Neural progenitor cell (in vitro differentiated cells): ENCODE measurements around the gene SFPQ. TPM values are rescaled to one million over a fixed set of nuclear protein-coding genes. Genes with fewer than 3 reads are reported as not detected.

Experiments
- DNase-seq: peaks from one replicate; pipeline ENCODE4 v3.0.0-alpha.2; 2016; ENCODE audit warnings: low spot score
- H2AFZ ChIP-seq: fragments of 200-600 bp; sonication (generic); replicated peaks from 2 replicates; pipeline ENCODE4 v1.6.1; 2016; ENCODE audit warnings: antibody characterized with exemption
- H3F3A ChIP-seq: fragments of 200-600 bp; sonication (generic); 2 replicates; pipeline ENCODE4 v1.6.1; 2016; ENCODE audit warnings: antibody characterized with exemption, low read depth
- H3K27ac ChIP-seq: fragments of 200-600 bp; sonication (generic); 2 replicates; pipeline ENCODE4 v1.5.1; 2016; ENCODE audit warnings: mild to moderate bottlenecking
- H3K27me3 ChIP-seq: fragments of 200-600 bp; sonication (generic); 2 replicates; pipeline ENCODE4 v1.6.1; 2016; ENCODE audit warnings: mild to moderate bottlenecking, moderate library complexity
- H3K36me3 ChIP-seq: fragments of 200-600 bp; sonication (generic); 2 replicates; pipeline ENCODE4 v1.5.1; 2016
- H3K4me1 ChIP-seq: fragments of 200-600 bp; sonication (generic); 2 replicates; pipeline ENCODE4 v1.6.1; 2016; ENCODE audit warnings: mixed run types
- H3K4me2 ChIP-seq: fragments of 200-600 bp; sonication (generic); 2 replicates; pipeline ENCODE4 v1.6.1; 2016
- H3K4me3 ChIP-seq: fragments of 200-600 bp; sonication (generic); 2 replicates; pipeline ENCODE4 v1.5.1; 2016
- H3K79me2 ChIP-seq: fragments of 200-600 bp; sonication (generic); 2 replicates; pipeline ENCODE4 v1.6.1; 2016; ENCODE audit warnings: low read depth
- H3K9ac ChIP-seq: fragments of 200-600 bp; sonication (generic); 2 replicates; pipeline ENCODE4 v1.6.1; 2016
- H3K9me3 ChIP-seq: fragments of 200-600 bp; sonication (generic); 2 replicates; pipeline ENCODE4 v1.5.1; 2016; ENCODE audit warnings: low read depth
- H4K20me1 ChIP-seq: fragments of 200-600 bp; sonication (generic); 2 replicates; pipeline ENCODE4 v1.6.1; 2016; ENCODE audit warnings: low read depth
- H3K27ac Mint-ChIP-seq: 3 replicates; pipeline ENCODE4 v1.8.0; 2021; ENCODE audit warnings: mixed read lengths
- H3K27me3 Mint-ChIP-seq: 2 replicates; pipeline ENCODE4 v1.8.0; 2022; ENCODE audit warnings: low read depth, mild to moderate bottlenecking, inconsistent platforms, moderate library complexity, mixed read lengths; ENCODE audit not compliant: insufficient read depth
- H3K36me3 Mint-ChIP-seq: 3 replicates; pipeline ENCODE4 v1.8.0; 2021; ENCODE audit warnings: mixed read lengths
- H3K4me1 Mint-ChIP-seq: 3 replicates; pipeline ENCODE4 v1.8.0; 2021; ENCODE audit warnings: mixed read lengths
- H3K4me3 Mint-ChIP-seq: 3 replicates; pipeline ENCODE4 v1.8.0; 2021; ENCODE audit warnings: mild to moderate bottlenecking, moderate library complexity, mixed read lengths
- H3K9me3 Mint-ChIP-seq: 3 replicates; pipeline ENCODE4 v1.8.0; 2020; ENCODE audit warnings: mixed read lengths
- CTCF ChIP-seq: fragments of 200-600 bp; sonication (generic); IDR thresholded peaks from 2 replicates; pipeline ENCODE4 v1.5.1; 2017; ENCODE audit warnings: antibody characterized with exemption, mild to moderate bottlenecking
- EZH2 ChIP-seq: fragments of 200-600 bp; sonication (generic); IDR thresholded peaks from 2 replicates; pipeline ENCODE4 v1.6.1; 2017; ENCODE audit warnings: antibody characterized with exemption, mild to moderate bottlenecking, moderate library complexity
- EZH2phosphoT487 ChIP-seq: fragments of 200-600 bp; sonication (generic); IDR thresholded peaks from 2 replicates; pipeline ENCODE4 v1.6.1; 2017; ENCODE audit warnings: antibody characterized with exemption
- total RNA-seq: library from RNA; depleted of rRNA; stranded (reverse); fragments of >200 nt; gene quantifications from 2 replicates; pipeline ENCODE4 v1.2.3, GENCODE V29; 2015; ENCODE audit warnings: low replicate concordance

SFPQ gene
- total RNA-seq, 1 donor from 2014 or later: 438 TPM

- Histone ChIP-seq H3K27me3 (no peaks in the 10 kb centered on the region), H3K36me3 (peaks cover 27% of the 10 kb centered on the region), H3K79me2 (peaks cover 17% of the 10 kb centered on the region), H3F3A (peaks cover 66% of the 10 kb centered on the region), H3K4me3 (no peak overlapping the region), H2AFZ (no peak overlapping the region), H3K27ac (no peak overlapping the region), H3K4me2 (no peak overlapping the region), H4K20me1 (peaks cover 51% of the 10 kb centered on the region), H3K9ac (no peak overlapping the region), H3K4me1 (no peaks in the 10 kb centered on the region), H3K9me3 (no peaks in the 10 kb centered on the region)
- DNase-seq: no peak
- Mint-ChIP-seq H3K36me3 (peaks cover 24% of the 10 kb centered on the region), H3K9me3 (no peaks in the 10 kb centered on the region), H3K4me3 (no peak overlapping the region), H3K27me3 (peaks cover 4% of the 10 kb centered on the region), H3K4me1 (no peaks in the 10 kb centered on the region), H3K27ac (no peak overlapping the region)
- TF ChIP-seq CTCF (no peak), EZH2phosphoT487 (no peak), EZH2 (no peak)
Observed at GRCh38 chr1:35173491-35173890, 19.5 kb downstream of the SFPQ start.

DNA sequence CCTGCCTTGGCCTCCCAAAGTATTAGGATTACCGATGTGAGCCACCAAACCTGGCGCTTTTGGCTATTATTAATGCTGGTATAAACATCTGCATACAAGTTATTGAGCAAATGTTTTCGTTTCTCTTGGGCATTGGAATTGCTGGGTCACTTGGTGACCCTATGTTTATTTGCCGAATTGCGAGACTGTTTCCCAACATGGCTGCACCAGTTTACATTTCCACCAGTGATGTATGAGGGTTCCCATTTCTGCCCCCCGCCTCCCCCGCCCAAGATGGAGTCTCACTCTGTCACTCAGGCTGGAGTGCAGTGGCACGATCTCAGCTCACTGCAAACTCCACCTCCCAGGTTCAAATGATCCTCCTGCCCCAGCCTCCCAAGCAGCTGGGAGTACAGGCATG lies 20.9 kb downstream of the SFPQ start:
- Mint-ChIP-seq H3K27ac (no peak overlapping the region), H3K9me3 (peaks cover under 1% of the 10 kb centered on the region), H3K4me3 (no peak overlapping the region), H3K4me1 (no peaks in the 10 kb centered on the region), H3K27me3 (peaks cover 2% of the 10 kb centered on the region), H3K36me3 (peaks cover 12% of the 10 kb centered on the region)
- H3K4me3 ChIP-seq: no peak overlapping the region
- no peaks in the 10 kb centered on the region for H3K4me1 ChIP-seq
- peaks cover 3% of the 10 kb centered on the region for H3K79me2 ChIP-seq
- H3K27ac ChIP-seq: no peak overlapping the region
- peaks cover 12% of the 10 kb centered on the region for H3K36me3 ChIP-seq
- no peaks in the 10 kb centered on the region for H3K9me3 ChIP-seq
- peaks cover 52% of the 10 kb centered on the region for H3F3A ChIP-seq
- H4K20me1 ChIP-seq: peaks cover 37% of the 10 kb centered on the region
- H3K9ac ChIP-seq: no peak overlapping the region
- no peak overlapping the region for H3K4me2 ChIP-seq
- H3K27me3 ChIP-seq: no peaks in the 10 kb centered on the region
- TF ChIP-seq EZH2: no peak
- no peak for TF ChIP-seq CTCF
- TF ChIP-seq EZH2phosphoT487: no peak
- no peak overlapping the region for H2AFZ ChIP-seq
- no peak for DNase-seq

DNA sequence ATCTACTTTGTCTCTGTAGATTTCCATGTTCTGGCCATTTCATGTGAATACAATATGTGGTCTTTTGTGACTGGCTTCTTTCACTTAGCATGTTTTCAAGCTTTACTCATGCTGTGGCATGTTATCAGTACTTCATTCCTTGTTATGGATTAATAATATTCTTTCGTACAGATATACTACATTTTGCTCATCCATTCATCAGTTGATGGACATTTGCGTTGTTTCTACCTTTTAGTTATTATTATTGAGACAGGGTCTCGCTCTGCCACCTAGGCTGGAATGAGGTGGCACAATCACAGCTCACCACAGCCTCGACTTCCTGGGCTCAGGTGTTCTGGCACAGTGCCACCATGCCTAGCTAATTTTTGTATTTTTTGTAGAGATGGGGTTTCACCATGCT lies 21.4 kb downstream of the SFPQ start:
- no peak overlapping the region for H3K4me2 ChIP-seq
- H3K27me3 ChIP-seq: no peaks in the 10 kb centered on the region
- peaks cover 2% of the 10 kb centered on the region for H3K27me3 Mint-ChIP-seq
- H3K4me3 Mint-ChIP-seq: no peak overlapping the region
- H2AFZ ChIP-seq: no peak overlapping the region
- H3K27ac Mint-ChIP-seq: no peak overlapping the region
- no peaks in the 10 kb centered on the region for H3K4me1 ChIP-seq
- peaks cover 47% of the 10 kb centered on the region for H3F3A ChIP-seq
- H3K36me3 ChIP-seq: peaks cover 10% of the 10 kb centered on the region
- no peak overlapping the region for H3K9ac ChIP-seq
- no peak overlapping the region for H3K4me3 ChIP-seq
- no peaks in the 10 kb centered on the region for H3K4me1 Mint-ChIP-seq
- H3K9me3 Mint-ChIP-seq: peaks cover 2% of the 10 kb centered on the region
- H4K20me1 ChIP-seq: peaks cover 32% of the 10 kb centered on the region
- H3K27ac ChIP-seq: no peak overlapping the region
- peaks cover 12% of the 10 kb centered on the region for H3K36me3 Mint-ChIP-seq
- H3K79me2 ChIP-seq: no peaks in the 10 kb centered on the region
- TF ChIP-seq CTCF (no peak), EZH2 (no peak), EZH2phosphoT487 (no peak)
- DNase-seq: no peak
- no peaks in the 10 kb centered on the region for H3K9me3 ChIP-seq
